ENCODE measurements around the gene ADCK2. TPM values are rescaled to one million over a fixed set of nuclear protein-coding genes. Genes with fewer than 3 reads are reported as not detected.

ADCK2 gene
- total and polyA plus RNA-seq, 4 donors, result 3.2 to 15.4 (median 11.1) TPM

- no peaks in the 10 kb centered on the region for H3K27me3 ChIP-seq (ENCODE audit: control insufficient read depth in 4 of 4, insufficient read depth in 4 of 4, low read length in 3 of 4)
- H3K27ac ChIP-seq (ENCODE audit: low read depth in 1 of 2, low read length in 2 of 2), result no peak overlapping the region
- DNase-seq (ENCODE audit: low spot score), result no peak
- H3K9me3 ChIP-seq (ENCODE audit: control insufficient read depth in 4 of 4, low read length in 3 of 4), result no peaks in the 10 kb centered on the region
- H3K9ac ChIP-seq (ENCODE audit: low read depth in 1 of 2, low read length in 2 of 2), result no peak overlapping the region
- WGBS, result 96% methylated on average over 6 of the region's 6 CpGs
- H3K4me3 ChIP-seq (ENCODE audit: low read depth in 1 of 3, low read length in 3 of 3), result no peak overlapping the region
- peaks cover 0 to 6% (median 3%) of the 10 kb centered on the region in 4 donors for H3K4me1 ChIP-seq (ENCODE audit: control insufficient read depth in 4 of 4, insufficient read depth in 4 of 4, low read length in 3 of 4)
- H3K36me3 ChIP-seq (ENCODE audit: control insufficient read depth in 4 of 4, insufficient read depth in 3 of 4, low read depth in 1 of 4, low read length in 3 of 4), result peaks cover 0 to 8% (median 4%) of the 10 kb centered on the region in 4 donors
- TF ChIP-seq EGR1 (IDR thresholded peaks at IDR 0.05; ENCODE audit: low read depth in 2 of 2) (no peak), RXRA (IDR thresholded peaks at IDR 0.05) (no peak), NR2F2 (IDR thresholded peaks at IDR 0.05) (no peak), SP1 (IDR thresholded peaks at IDR 0.05) (no peak), YY1 (IDR thresholded peaks at IDR 0.05) (no peak), HNF4A (conservative IDR thresholded peaks at IDR 0.05) (no peak), JUND (IDR thresholded peaks at IDR 0.05) (no peak), FOXA2 (IDR thresholded peaks at IDR 0.05) (no peak), ZBTB33 (IDR thresholded peaks at IDR 0.05) (no peak), FOXA1 (IDR thresholded peaks at IDR 0.05) (no peak), RAD21 (IDR thresholded peaks at IDR 0.05) (no peak)
- TF ChIP-seq, protein P1, sequence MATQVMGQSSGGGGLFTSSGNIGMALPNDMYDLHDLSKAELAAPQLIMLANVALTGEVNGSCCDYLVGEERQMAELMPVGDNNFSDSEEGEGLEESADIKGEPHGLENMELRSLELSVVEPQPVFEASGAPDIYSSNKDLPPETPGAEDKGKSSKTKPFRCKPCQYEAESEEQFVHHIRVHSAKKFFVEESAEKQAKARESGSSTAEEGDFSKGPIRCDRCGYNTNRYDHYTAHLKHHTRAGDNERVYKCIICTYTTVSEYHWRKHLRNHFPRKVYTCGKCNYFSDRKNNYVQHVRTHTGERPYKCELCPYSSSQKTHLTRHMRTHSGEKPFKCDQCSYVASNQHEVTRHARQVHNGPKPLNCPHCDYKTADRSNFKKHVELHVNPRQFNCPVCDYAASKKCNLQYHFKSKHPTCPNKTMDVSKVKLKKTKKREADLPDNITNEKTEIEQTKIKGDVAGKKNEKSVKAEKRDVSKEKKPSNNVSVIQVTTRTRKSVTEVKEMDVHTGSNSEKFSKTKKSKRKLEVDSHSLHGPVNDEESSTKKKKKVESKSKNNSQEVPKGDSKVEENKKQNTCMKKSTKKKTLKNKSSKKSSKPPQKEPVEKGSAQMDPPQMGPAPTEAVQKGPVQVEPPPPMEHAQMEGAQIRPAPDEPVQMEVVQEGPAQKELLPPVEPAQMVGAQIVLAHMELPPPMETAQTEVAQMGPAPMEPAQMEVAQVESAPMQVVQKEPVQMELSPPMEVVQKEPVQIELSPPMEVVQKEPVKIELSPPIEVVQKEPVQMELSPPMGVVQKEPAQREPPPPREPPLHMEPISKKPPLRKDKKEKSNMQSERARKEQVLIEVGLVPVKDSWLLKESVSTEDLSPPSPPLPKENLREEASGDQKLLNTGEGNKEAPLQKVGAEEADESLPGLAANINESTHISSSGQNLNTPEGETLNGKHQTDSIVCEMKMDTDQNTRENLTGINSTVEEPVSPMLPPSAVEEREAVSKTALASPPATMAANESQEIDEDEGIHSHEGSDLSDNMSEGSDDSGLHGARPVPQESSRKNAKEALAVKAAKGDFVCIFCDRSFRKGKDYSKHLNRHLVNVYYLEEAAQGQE (IDR thresholded peaks at IDR 0.05), result no peak
- TF ChIP-seq, protein P2, sequence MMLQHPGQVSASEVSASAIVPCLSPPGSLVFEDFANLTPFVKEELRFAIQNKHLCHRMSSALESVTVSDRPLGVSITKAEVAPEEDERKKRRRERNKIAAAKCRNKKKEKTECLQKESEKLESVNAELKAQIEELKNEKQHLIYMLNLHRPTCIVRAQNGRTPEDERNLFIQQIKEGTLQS (IDR thresholded peaks at IDR 0.05), result no peak
These were observed 15.6 kb downstream of the ADCK2 start for GRCh38 chr7:140688341-140688740.

GRCh38 chr7:140689199-140690152 lies 16.7 kb downstream of the ADCK2 start:
- Histone ChIP-seq H3K36me3 (ENCODE audit: control insufficient read depth in 4 of 4, insufficient read depth in 3 of 4, low read depth in 1 of 4, low read length in 3 of 4) (peaks cover 0 to 3% (median 3%) of the 10 kb centered on the region in 4 donors), H3K9me3 (ENCODE audit: control insufficient read depth in 4 of 4, low read length in 3 of 4) (no peaks in the 10 kb centered on the region)

More at GRCh38 chr7:140689199-140690152, 16.7 kb downstream of the ADCK2 start:
- H3K4me3 ChIP-seq (ENCODE audit: low read depth in 1 of 3, low read length in 3 of 3), result no peak overlapping the region
- H3K27me3 ChIP-seq (ENCODE audit: control insufficient read depth in 4 of 4, insufficient read depth in 4 of 4, low read length in 3 of 4), result no peaks in the 10 kb centered on the region
- peaks cover 0 to 6% (median 3%) of the 10 kb centered on the region in 4 donors for H3K4me1 ChIP-seq (ENCODE audit: control insufficient read depth in 4 of 4, insufficient read depth in 4 of 4, low read length in 3 of 4)
- TF ChIP-seq FOXA1 (IDR thresholded peaks at IDR 0.05), result no peak
- no peak for TF ChIP-seq EGR1 (IDR thresholded peaks at IDR 0.05; ENCODE audit: low read depth in 2 of 2)
- no peak for TF ChIP-seq HNF4G (IDR thresholded peaks at IDR 0.05)
- TF ChIP-seq NR2F2 (IDR thresholded peaks at IDR 0.05), result no peak
- no peak overlapping the region for H3K9ac ChIP-seq (ENCODE audit: low read depth in 1 of 2, low read length in 2 of 2)
- no peak overlapping the region for H3K27ac ChIP-seq (ENCODE audit: low read depth in 1 of 2, low read length in 2 of 2)
- DNase-seq (ENCODE audit: low spot score), result no peak
- WGBS, result 97% methylated on average over 16 of the region's 16 CpGs

All from liver (tissue), 9 donors.